ENCODE results near the gene FSTL4. TPM values are rescaled to one million over a fixed set of nuclear protein-coding genes. Genes with fewer than 3 reads are reported as not detected.

The FSTL4 gene
- total and polyA plus RNA-seq, 2 experiments from 2014 or later, result 1.4 to 2.8 TPM

GRCh38 chr5:133198511-133198910, 413.8 kb downstream of the FSTL4 start:
- H3K4me2 ChIP-seq, result no peak overlapping the region
- Mint-ChIP-seq H3K27ac (no peak overlapping the region), H3K4me3 (no peak overlapping the region), H3K9me3 (no peaks in the 10 kb centered on the region), H3K36me3 (ENCODE audit: low read depth) (no peaks in the 10 kb centered on the region), H3K27me3 (ENCODE audit: insufficient read depth, low read depth, poor library complexity) (peaks cover 5% of the 10 kb centered on the region), H3K4me1 (peaks cover 15% of the 10 kb centered on the region)
- no peaks in the 10 kb centered on the region for H3K27me3 ChIP-seq (ENCODE audit: insufficient read depth)
- no peaks in the 10 kb centered on the region for H3K9me2 ChIP-seq (ENCODE audit: insufficient read depth)
- no peaks in the 10 kb centered on the region for H3K36me3 ChIP-seq (ENCODE audit: insufficient read depth)
- ATAC-seq (no peak), DNase-seq (ENCODE audit: low spot score) (no peak)
- H3K4me1 ChIP-seq (ENCODE audit: insufficient read depth), result no peaks in the 10 kb centered on the region
- no peak overlapping the region for H3K4me3 ChIP-seq
- no peaks in the 10 kb centered on the region for H3F3A ChIP-seq (replicated peaks; ENCODE audit: low read depth)
- TF ChIP-seq, protein P1, sequence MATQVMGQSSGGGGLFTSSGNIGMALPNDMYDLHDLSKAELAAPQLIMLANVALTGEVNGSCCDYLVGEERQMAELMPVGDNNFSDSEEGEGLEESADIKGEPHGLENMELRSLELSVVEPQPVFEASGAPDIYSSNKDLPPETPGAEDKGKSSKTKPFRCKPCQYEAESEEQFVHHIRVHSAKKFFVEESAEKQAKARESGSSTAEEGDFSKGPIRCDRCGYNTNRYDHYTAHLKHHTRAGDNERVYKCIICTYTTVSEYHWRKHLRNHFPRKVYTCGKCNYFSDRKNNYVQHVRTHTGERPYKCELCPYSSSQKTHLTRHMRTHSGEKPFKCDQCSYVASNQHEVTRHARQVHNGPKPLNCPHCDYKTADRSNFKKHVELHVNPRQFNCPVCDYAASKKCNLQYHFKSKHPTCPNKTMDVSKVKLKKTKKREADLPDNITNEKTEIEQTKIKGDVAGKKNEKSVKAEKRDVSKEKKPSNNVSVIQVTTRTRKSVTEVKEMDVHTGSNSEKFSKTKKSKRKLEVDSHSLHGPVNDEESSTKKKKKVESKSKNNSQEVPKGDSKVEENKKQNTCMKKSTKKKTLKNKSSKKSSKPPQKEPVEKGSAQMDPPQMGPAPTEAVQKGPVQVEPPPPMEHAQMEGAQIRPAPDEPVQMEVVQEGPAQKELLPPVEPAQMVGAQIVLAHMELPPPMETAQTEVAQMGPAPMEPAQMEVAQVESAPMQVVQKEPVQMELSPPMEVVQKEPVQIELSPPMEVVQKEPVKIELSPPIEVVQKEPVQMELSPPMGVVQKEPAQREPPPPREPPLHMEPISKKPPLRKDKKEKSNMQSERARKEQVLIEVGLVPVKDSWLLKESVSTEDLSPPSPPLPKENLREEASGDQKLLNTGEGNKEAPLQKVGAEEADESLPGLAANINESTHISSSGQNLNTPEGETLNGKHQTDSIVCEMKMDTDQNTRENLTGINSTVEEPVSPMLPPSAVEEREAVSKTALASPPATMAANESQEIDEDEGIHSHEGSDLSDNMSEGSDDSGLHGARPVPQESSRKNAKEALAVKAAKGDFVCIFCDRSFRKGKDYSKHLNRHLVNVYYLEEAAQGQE (IDR thresholded peaks at IDR 0.05; ENCODE audit: unreplicated experiment), result no peak
- TF ChIP-seq ZNF331 (CRISPR knock-in tag; IDR thresholded peaks at IDR 0.05; ENCODE audit: low read depth) (no peak), CREB1 (CRISPR knock-in tag; IDR thresholded peaks at IDR 0.05; ENCODE audit: low read depth) (no peak), STAT1 (IDR thresholded peaks at IDR 0.05; ENCODE audit: unreplicated experiment) (no peak), EZH2 (IDR thresholded peaks at IDR 0.05; ENCODE audit: low read depth, unreplicated experiment) (no peak), ZNF462 (CRISPR knock-in tag; IDR thresholded peaks at IDR 0.05) (no peak)
- H3K79me2 ChIP-seq (replicated peaks; ENCODE audit: insufficient read depth), result no peaks in the 10 kb centered on the region
- no peaks in the 10 kb centered on the region for H4K20me1 ChIP-seq (replicated peaks; ENCODE audit: insufficient read depth)
- H2AFZ ChIP-seq, result no peak overlapping the region
- H3K27ac ChIP-seq (ENCODE audit: low read depth), result no peak overlapping the region
